ENCODE measurements around the gene ACSS1.
A peak's percentile ranks its signal among the peaks of the same experiment; 100 is the strongest.

The ACSS1 gene

DNA sequence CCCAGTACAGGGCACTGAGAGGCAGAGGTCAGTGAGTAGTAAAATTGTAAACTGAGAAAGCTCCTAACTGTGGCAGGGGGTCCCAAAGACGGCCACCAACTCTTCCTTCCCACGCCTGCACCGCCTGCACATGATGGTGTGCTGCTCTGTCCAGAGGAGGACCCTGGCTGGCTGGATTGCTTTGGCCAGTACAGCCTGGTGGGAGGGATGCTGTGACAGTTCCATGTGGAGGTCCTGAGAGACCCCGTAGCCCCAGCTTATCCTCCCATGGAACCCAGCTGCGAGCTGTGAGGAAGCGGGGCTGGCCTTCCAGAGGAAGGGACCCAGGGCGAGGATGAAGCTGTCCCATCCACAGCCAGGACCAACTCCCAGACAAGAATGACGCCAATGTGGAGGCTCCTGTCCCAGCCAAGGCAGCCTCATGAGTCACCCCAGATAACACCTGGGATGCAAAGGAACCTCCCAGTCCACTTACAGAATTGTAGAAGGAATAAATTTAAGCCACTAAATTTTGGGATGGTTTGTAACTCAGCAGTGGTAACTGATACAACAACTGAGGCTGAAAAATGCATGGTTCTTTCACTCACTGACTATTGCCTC is 2.0 kb upstream of the ACSS1 start:
- DNase-seq (ENCODE audit: low read depth in 3 of 3, low spot score in 1 of 3), result no peak

DNA sequence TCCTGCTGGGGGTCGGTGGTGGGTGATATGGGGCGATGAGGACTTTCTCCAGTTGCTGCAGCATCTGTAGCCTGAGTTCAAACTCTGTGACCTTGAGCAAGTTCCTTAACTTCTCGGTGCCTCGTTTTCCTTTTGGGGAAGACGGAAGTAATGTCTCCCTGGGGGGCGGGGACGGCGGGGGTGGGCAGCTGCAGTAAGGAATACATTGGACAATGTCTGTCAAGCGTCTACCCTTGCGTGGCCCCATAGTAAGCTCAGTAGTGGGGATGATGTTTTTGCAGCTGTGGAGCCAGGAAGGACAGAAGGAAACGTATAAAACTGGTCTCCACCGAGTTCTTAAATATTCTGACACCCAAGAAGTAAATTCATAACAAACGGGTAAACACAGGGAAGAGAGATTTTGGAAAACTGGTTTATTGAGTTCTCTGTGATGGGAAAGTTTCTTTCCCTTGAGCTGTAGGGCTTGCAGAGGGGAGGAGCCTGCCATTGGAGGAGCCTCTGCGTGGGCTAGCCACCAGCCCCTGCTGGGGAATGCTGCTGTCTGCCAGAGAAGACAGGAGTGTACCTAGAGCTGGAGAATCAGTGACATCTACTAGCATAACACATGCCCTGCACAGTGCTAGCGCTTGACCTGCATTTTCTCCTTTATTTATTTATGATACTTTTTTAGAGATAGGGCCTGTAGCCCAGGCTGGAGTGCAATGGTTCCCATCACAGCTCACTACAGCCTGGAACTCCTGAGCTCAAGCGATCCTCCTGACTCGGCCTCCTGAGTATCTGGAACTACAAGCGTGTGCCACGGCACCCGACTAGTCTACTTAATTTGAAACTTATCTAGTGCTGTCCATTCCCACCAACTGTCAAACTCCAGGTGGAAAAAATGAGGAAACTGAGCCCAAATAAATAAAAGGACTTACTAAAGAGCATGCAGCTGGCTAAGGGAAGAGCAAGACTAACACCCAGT is 1.2 kb upstream of the ACSS1 start:
- no peak for DNase-seq (ENCODE audit: low read depth in 3 of 3, low spot score in 1 of 3)

GRCh38 chr20:25057234-25058050 is 497 bp downstream of the ACSS1 start:
- peak; percentile 45 to 56 (median 49) for DNase-seq (ENCODE audit: low read depth in 3 of 3, low spot score in 1 of 3)

- no peak for DNase-seq (ENCODE audit: low read depth in 3 of 3, low spot score in 1 of 3)
Observed at GRCh38 chr20:25056690-25057233, 1.2 kb downstream of the ACSS1 start.

DNA sequence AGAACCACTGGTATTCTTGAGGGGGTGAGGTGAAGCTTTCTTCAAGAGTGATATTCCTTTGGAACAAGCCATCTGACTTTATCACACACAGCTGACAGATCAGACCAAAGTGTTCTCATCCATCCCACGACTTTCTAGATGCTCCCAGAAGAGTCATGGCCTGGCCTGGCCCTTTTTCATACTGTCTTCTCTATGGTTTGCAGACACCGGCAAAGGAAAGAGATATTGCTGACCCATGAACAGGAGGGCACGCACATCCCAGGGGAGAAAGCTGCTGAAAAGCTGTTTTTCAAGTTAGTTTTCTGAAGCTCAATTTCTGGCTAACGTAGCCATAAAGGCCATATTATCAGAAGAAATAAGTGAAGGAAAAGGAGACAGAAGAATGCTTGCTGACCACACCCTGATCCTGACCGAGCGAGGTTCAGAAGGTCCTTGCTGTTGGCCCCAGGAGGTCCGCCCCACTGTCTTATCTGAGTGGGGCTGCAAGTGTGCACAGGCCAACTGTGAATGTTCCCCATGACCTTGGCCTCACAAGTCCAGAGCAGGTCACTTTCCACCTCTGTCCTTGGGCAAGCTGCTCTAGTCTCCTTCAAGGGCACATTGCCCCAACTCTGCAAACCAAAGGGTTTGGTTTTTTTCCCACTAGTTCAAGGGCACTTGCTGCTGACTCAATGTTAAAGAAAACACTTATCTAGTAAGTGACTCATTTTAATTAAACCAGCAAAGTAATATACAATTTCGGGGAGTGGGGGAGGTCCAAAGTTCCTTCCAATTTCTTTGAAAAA is 2.0 kb downstream of the ACSS1 start:
- no peak for DNase-seq (ENCODE audit: low read depth in 3 of 3, low spot score in 1 of 3)

DNA sequence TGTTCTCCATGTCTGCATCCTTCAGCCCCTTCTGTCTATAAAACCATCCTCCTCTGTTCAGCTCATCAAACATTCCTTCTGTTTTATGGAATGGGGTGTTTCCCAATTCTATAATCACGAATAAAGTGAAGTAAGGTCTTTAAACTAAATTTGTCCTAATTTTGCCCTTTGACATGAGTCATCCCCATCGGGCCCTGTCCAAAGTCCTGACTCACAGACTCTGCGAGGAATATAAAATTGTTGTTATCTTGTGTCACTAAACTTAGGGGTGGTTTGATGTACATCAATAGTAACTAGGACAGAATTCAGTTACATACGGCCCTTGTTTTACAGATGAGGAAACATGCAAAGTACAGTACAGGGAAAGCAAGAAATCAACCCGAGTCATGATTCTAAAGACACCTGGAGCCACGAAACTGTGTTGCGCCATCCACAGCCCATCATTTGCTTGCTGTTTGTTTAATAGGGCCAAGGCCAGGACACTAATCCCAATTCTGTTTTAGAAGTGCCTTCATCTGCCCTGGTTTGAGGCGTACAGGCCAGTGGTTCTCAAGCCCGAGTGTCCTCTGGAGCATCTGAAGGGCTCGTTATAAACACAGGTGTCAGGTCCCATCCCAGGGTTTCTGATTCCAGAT is 2.8 kb downstream of the ACSS1 start:
- no peak for DNase-seq (ENCODE audit: low read depth in 3 of 3, low spot score in 1 of 3)

GRCh38 chr20:25054096-25054820 is 3.7 kb downstream of the ACSS1 start:
- DNase-seq (ENCODE audit: low read depth in 3 of 3, low spot score in 1 of 3), result no peak

GRCh38 chr20:25053255-25054031 is 4.5 kb downstream of the ACSS1 start:
- DNase-seq (ENCODE audit: low read depth in 3 of 3, low spot score in 1 of 3), result no peak

- DNase-seq (ENCODE audit: low read depth in 3 of 3, low spot score in 1 of 3), result no peak
Observed at GRCh38 chr20:25052255-25053194, 5.4 kb downstream of the ACSS1 start.

- no peak for DNase-seq (ENCODE audit: low read depth in 3 of 3, low spot score in 1 of 3)
Observed at GRCh38 chr20:25051386-25052155, 6.4 kb downstream of the ACSS1 start.

DNA sequence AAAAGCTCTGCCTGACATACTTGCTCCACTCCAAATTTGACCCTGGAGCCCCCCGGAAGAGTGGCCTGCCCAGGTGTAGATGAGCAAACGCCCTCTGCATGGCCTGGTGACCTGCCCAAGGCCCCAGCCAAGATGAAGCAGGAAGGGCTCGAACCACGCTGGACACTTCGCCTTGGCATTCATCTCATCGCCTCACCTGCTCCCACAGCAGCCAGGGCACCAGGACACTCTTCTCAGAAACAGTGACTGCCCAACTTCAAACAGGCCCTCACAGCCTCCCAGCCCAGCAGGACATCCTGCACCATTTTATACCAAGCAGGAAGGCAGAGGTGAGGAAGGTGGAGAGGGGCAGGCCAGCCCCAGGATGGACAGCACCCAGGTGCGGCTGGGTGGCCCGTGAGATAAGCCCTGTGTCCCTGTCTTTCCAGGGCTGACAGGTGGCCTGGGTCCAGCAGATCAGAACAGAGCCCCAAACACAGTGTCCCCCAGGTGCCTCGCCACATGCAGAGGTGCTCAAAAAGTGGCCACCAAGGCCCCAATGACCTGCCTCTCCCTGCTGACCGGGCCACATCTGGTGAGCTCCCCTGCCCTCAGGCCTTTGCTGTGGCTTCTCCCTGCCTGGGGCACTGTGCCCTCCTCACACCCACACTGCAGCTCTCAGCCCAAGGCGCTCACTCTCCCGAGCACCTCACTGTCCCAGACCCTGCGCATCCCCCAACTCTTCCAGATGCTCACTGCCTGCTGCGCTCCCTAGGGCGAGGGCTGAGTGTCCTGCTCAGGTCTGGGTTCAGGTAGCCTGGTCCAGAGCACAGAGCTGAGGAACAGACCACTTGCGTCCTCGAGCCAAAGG is 7.2 kb downstream of the ACSS1 start:
- DNase-seq (ENCODE audit: low read depth in 3 of 3, low spot score in 1 of 3), result no peak

GRCh38 chr20:25050082-25050481 is 7.9 kb downstream of the ACSS1 start:
- DNase-seq (ENCODE audit: low read depth in 3 of 3, low spot score in 1 of 3), result no peak

GRCh38 chr20:25049261-25050060 is 8.5 kb downstream of the ACSS1 start:
- DNase-seq (ENCODE audit: low read depth in 3 of 3, low spot score in 1 of 3), result no peak

DNA sequence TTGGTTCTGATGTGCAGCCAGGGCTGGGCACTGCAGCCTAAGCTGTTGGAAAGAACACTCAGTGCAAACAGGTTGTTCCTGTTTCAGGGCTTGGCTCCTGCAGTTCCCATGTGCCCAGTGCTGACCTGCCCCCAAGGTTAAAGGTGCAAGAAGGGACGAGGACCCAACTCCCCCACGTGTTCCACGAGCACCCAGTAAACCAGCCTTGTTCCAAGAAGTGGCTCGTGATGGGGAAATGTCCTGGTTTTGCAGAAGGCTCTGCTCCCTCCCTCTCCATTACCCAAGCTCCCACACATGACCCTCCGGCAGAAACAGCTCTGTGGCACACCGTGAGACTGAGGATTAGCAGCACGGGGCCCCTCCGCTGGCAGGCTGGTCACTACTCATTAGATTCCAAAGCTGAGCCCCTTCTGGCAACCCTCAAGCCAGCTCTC is 9.4 kb downstream of the ACSS1 start:
- no peak for DNase-seq (ENCODE audit: low read depth in 3 of 3, low spot score in 1 of 3)

- DNase-seq (ENCODE audit: low read depth in 3 of 3, low spot score in 1 of 3), result no peak
Observed at GRCh38 chr20:25047766-25048165, 10.2 kb downstream of the ACSS1 start.

All from stimulated activated CD4-positive, alpha-beta T cell treated with anti-CD3 and anti-CD28 coated beads, TNF-alpha, amount 100 ng/mL, for 1 hour (primary cell).